ENCODE data around the gene ELAPOR2. TPM values are rescaled to one million over a fixed set of nuclear protein-coding genes. Genes with fewer than 3 reads are reported as not detected.

ELAPOR2 gene
- polyA plus RNA-seq, 1 donor (not counting 4 experiments of a cell fraction or from before 2014, with no cell fraction given): 3.3 TPM

DNA sequence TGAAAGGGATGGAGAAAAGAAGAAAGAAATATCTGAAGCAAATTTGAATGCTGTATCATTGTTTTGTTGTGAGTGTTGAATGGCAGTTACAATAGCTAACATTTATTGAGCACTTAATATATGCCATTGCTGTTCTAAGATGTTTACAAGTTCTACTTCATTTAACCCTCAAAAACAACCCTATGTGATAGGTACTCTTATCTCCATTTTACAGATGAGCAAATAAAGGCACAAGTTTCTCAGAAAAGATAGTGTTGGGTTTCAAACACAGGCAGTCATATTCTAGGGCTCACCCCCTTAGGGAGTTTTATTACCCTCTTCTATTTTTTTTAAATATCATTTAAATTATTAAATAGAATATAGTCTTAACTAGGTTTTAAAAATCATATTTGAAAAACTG lies 8.3 kb upstream of the ELAPOR2 start:
- no peaks in the 10 kb centered on the region for H4K20me1 ChIP-seq (ENCODE audit: control insufficient read depth, extremely low read depth, insufficient read depth, low read length)
- no peaks in the 10 kb centered on the region for H3K4me1 ChIP-seq (ENCODE audit: control insufficient read depth, extremely low read depth, insufficient read depth, low read length)
- no peaks in the 10 kb centered on the region for H3K36me3 ChIP-seq (ENCODE audit: control insufficient read depth in 2 of 2, extremely low read depth in 1 of 2, insufficient read depth in 2 of 2, low read length in 2 of 2)
- H3K9me1 ChIP-seq (ENCODE audit: control insufficient read depth, extremely low read depth, insufficient read depth, low read length): no peaks in the 10 kb centered on the region
- H2AFZ ChIP-seq (ENCODE audit: control insufficient read depth, low read length): no peak overlapping the region
- H3K79me2 ChIP-seq (ENCODE audit: control insufficient read depth, insufficient read depth, low read length): no peaks in the 10 kb centered on the region
- no peak for TF ChIP-seq EZH2 (IDR thresholded peaks at IDR 0.05; ENCODE audit: low read length)
- TF ChIP-seq, protein P1, sequence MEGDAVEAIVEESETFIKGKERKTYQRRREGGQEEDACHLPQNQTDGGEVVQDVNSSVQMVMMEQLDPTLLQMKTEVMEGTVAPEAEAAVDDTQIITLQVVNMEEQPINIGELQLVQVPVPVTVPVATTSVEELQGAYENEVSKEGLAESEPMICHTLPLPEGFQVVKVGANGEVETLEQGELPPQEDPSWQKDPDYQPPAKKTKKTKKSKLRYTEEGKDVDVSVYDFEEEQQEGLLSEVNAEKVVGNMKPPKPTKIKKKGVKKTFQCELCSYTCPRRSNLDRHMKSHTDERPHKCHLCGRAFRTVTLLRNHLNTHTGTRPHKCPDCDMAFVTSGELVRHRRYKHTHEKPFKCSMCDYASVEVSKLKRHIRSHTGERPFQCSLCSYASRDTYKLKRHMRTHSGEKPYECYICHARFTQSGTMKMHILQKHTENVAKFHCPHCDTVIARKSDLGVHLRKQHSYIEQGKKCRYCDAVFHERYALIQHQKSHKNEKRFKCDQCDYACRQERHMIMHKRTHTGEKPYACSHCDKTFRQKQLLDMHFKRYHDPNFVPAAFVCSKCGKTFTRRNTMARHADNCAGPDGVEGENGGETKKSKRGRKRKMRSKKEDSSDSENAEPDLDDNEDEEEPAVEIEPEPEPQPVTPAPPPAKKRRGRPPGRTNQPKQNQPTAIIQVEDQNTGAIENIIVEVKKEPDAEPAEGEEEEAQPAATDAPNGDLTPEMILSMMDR (optimal IDR thresholded peaks at IDR 0.05 in 1 of 3, IDR thresholded peaks at IDR 0.05 in 1 of 3, conservative IDR thresholded peaks at IDR 0.05 in 1 of 3; ENCODE audit: extremely low read depth in 1 of 3, insufficient read depth in 2 of 3, low read length in 3 of 3): no peak
- DNase-seq (ENCODE audit: low read depth, low spot score) (no peak), FAIRE-seq (no peak)
- H3K9ac ChIP-seq (ENCODE audit: control insufficient read depth, extremely low read depth, insufficient read depth, low read length): no peak overlapping the region
- no peaks in the 10 kb centered on the region for H3K27me3 ChIP-seq (ENCODE audit: control insufficient read depth, extremely low read depth, insufficient read depth, low read length)
- no peaks in the 10 kb centered on the region for H3K9me3 ChIP-seq (ENCODE audit: control insufficient read depth, low read depth, low read length)
- no peak overlapping the region for H3K27ac ChIP-seq (ENCODE audit: control insufficient read depth, insufficient read depth, low read length)
- no peak overlapping the region for H3K4me2 ChIP-seq (ENCODE audit: control insufficient read depth, extremely low read depth, insufficient read depth, low read depth, low read length)
- dilution Hi-C loops (cut with MboI; ENCODE audit: extremely low pct_ligation_motif_present, low sequenced_read_pairs): no loop called here
- H3K4me3 ChIP-seq (ENCODE audit: control insufficient read depth in 2 of 3, extremely low read depth in 1 of 3, insufficient read depth in 2 of 3, low read depth in 1 of 3, low read length in 3 of 3): no peak overlapping the region

DNA sequence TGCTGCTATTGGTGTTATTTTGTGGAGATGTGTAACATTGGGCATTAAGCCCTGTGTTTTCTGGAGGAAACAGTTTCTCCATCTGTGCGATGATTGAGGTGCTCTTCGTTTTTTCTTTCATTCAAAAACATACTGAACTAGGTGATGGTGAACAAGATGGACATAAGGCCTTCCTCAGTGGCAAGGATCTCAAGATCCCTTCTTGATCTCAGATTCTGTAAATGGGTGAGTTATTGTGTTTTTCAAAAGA lies 759 bp upstream of the ELAPOR2 start:
- no peaks in the 10 kb centered on the region for H3K9me1 ChIP-seq (ENCODE audit: control insufficient read depth, extremely low read depth, insufficient read depth, low read length)
- H3K4me2 ChIP-seq (ENCODE audit: control insufficient read depth, extremely low read depth, insufficient read depth, low read depth, low read length): no peak overlapping the region
- DNase-seq (ENCODE audit: low read depth, low spot score) (no peak), FAIRE-seq (no peak)
- H3K9ac ChIP-seq (ENCODE audit: control insufficient read depth, extremely low read depth, insufficient read depth, low read length): no peak overlapping the region
- H3K27ac ChIP-seq (ENCODE audit: control insufficient read depth, insufficient read depth, low read length): no peak overlapping the region
- no peaks in the 10 kb centered on the region for H3K79me2 ChIP-seq (ENCODE audit: control insufficient read depth, insufficient read depth, low read length)
- H3K36me3 ChIP-seq (ENCODE audit: control insufficient read depth in 2 of 2, extremely low read depth in 1 of 2, insufficient read depth in 2 of 2, low read length in 2 of 2): no peaks in the 10 kb centered on the region
- no peaks in the 10 kb centered on the region for H4K20me1 ChIP-seq (ENCODE audit: control insufficient read depth, extremely low read depth, insufficient read depth, low read length)
- H3K4me1 ChIP-seq (ENCODE audit: control insufficient read depth, extremely low read depth, insufficient read depth, low read length): peaks cover 5% of the 10 kb centered on the region
- TF ChIP-seq, protein P1 (optimal IDR thresholded peaks at IDR 0.05 in 1 of 3, IDR thresholded peaks at IDR 0.05 in 1 of 3, conservative IDR thresholded peaks at IDR 0.05 in 1 of 3; ENCODE audit: extremely low read depth in 1 of 3, insufficient read depth in 2 of 3, low read length in 3 of 3): no peak
- TF ChIP-seq EZH2 (IDR thresholded peaks at IDR 0.05; ENCODE audit: low read length): no peak
- H3K9me3 ChIP-seq (ENCODE audit: control insufficient read depth, low read depth, low read length): no peaks in the 10 kb centered on the region
- no peak overlapping the region for H2AFZ ChIP-seq (ENCODE audit: control insufficient read depth, low read length)
- no peak overlapping the region for H3K4me3 ChIP-seq (ENCODE audit: control insufficient read depth in 2 of 3, extremely low read depth in 1 of 3, insufficient read depth in 2 of 3, low read depth in 1 of 3, low read length in 3 of 3)
- dilution Hi-C loops (cut with MboI; ENCODE audit: extremely low pct_ligation_motif_present, low sequenced_read_pairs): no loop called here
- peaks cover 5% of the 10 kb centered on the region for H3K27me3 ChIP-seq (ENCODE audit: control insufficient read depth, extremely low read depth, insufficient read depth, low read length)

All from keratinocyte (primary cell).